Inflammatory macrophage treated with lipopolysaccharide for 4 hours (primary cell): ENCODE results near the gene ABCA2.

Source experiments
- DNase-seq: peaks from one replicate; pipeline ENCODE4 v3.0.0-alpha.2; 2020

The ABCA2 gene

DNA sequence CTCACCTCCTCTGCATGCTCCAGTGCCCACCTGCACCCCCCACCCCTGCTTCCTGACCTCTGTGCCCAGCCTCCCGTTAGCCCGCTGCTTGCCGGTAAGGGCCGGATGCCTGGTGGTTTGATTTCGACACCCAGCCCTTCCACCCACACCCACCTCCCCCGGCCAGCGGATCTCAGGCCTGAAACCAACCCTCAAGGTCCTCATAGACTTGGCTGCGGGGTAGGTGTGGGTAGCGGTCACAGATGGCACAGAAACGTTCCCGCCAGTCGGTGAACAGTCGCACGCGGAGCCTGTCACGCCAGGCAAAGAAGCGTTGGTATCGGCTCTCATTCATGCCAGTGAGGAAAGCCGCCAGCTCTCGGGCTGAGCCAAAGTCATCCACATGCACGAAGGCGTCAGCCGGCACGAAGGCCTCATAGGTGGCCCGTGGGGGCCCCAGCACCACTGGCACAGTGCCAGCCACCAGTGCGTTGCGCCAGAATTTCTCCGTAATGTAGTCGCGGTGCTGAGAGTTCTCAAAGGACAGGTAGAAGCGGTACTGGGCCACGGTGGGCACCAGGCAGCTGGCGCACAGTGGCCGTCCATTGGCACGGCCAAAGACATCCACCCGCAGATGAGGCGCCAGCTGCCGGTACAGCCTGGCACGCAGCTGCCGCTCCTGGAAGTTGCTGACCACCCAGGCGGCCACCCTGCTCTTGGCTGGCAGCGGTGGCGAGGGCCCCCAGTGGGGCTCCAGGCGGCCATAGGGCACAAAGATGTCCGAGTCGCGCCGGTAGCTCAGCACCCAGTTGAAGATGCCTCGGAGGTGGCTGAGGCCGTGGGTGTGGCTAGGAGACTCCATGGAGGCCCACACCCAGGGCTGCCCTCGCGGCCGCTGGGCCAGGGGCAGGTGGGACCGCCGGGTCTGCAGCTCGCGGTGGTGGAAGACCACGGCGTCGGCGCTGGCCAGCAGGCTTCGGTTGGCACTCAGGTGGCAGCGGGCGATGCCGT, 2.8 kb upstream of the ABCA2 start:
- DNase-seq = peak; percentile 47

DNA sequence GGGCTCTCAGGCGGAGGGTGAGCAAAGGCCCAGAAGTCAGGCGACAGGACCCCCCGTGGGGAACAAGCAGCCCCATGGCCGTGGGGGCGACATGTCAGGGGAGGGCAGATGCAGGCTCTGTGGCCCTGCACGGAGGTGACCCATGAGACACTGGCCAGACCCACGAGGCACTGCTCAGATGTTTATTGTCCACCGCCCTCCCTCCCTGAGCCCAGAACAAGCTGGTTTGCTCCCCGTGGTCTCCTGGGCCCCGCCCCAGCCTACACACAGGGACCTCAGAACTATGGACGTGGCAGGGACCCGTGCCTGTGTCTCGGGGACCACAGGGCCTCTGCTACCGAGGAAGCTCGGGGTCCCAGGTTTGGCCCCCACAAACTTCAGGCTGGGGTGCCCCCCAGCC, 2.0 kb upstream of the ABCA2 start:
- no peak for DNase-seq

DNA sequence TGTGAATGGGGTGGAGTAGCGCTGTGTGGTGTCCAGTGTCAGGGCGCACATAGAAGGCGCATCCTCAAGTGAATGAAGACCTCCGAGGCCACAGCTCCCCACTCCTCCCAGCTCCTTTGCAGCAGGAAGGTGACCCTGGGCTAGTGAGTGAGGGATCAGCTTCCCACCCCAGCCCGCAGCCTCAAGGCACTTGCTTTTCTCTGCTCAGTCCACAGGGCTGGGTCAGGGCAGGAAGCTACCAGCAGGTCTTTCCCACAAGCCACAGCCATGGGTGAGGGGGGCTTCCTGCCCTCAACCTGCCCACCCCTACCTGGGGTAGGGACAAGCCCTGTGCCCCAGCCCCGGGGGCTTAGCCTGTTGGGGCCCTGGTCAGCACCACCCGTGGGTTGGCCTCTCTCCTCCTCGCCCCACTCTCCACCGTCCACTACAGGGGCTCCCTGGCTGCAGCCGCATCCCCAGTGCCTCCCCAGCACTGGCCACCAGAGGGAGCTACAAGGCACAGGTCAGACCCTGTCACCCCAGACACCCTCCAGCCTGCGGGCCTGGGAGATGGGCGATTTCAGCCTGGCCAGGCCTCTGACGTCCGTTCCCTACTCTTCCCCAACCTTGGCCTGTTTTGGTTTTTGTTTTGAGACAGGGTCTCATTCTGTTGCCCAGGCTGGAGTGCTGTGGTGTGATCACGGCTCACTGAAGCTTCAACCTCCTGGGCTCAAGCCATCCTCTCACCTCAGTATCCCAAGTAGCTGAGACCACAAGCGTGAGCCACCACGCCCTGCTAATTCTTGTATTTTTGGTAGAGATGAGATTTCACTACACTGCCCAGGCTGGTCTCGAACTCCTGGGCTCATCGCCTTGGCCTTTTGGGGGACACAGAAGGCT, 1.3 kb upstream of the ABCA2 start:
- DNase-seq = peak; percentile 71

DNA sequence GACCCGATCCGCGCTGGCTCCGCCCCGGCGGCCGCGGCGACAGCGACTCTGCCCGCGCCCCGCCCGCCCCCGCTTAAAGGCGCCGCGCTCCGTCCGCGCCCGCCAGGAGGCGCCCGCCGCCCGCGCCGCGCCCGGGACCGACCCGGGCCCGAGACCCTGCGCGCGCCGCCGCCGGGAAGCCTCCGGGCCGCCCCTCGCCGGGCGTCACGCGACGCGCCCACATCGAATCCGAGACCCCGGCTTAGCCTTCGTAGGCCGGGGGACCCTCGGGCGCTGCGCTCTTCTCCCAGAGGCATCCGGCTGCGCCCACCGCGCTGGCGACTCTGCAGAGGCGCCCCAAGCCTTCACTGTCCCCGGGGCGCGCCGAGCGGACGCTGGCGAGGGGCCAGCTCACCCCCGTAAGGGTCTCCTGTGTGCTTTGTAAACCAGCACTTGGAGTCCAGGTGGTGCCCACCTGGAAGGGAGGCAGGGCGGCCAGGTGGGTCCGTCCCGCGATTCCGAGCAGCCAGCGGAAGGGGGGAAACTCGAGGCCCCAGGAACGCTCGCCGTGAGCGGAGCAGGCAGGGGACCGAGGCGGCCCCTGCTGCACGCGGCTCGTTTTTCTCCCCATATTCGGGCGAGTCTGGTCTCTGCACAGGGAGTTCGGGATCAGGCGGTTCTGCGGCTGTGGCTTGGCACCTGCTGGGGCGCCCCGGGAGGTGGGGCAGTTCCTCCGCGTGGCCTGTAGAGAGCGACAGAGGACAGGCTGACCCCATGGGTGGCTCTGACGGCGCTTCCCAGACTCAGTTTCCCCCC, 423 bp upstream of the ABCA2 start:
- DNase-seq = peak; percentile 63

DNA sequence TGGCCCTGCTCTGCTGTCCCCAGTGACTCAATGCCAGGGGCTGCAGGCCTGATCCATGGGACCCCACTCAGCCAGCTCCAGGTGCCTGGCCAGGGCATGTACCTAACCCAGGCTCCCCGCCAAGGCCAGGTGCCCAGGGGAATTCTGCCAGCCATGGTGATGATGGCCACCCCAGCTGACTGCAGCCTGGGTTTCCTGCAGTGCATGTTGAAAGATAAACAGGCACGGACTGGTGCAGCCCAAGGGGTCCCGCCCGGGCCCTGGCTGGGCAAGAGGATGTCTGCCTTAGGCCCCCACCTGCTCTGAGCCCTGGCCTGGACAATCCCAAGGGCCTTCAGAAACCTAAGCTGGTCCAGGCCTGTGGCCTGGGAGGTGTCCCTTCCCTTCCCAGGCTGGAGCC, 1.2 kb downstream of the ABCA2 start:
- DNase-seq = no peak

DNA sequence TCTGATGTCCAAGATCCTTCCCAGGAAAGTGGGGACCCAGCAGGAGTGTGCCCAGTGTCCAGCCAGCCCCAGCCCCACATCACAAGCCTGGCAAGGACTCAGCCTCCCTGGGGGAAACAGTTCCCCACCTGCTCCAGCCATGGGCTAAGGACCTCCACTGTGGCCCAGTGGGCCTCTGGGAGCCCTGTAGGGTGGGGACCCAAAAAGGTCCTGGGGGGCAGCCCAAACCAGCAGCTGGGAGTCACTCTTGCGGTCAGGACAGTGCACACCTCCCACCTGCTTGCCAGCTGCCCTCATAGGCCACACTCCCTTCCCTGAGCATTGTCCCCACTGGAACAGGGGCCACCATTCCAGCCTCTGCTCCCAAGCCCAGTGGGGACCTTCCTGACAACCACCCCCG, 1.7 kb downstream of the ABCA2 start:
- DNase-seq = no peak

DNA sequence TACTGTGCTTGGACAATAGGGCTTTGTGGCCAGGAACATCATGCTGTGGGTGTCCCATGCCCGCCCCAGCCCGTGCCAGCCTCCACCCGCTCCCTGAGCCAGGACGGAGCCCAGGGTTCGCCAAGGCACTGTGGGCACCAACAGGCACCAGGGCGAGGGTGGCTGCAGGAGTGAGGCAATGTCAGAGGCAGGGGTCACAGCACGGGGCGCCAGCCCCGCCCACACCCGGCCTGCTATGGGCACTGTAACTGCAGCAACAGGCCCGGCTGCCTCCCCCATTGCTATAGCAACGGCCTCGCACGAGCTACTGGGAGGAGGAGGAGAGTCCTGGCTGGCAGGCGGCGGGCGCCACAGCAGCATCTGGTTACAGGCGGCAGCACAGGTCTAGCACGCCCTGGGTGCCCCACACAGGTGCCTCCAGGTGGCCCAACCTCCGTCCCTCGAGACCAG, 2.5 kb downstream of the ABCA2 start:
- DNase-seq = no peak

DNA sequence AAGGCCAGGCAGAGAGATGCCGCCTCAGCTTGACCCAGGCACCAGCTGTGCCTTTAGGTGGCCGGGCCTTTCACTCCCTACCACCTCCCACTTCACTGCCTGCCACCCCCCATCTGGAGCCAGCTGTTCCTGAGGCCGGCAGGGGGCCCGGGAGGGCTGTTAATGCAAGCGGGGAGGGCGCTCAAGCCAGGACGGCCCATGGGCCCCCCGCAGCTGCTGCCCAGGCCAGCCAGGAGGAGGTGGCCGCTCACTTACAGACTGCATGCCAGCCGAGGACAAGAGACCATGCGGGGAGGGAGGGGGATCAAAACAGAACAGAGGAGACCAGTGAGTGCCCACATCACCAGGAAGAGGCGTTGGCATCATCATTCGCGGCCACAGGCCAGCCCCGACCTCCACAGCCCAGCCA, 4.5 kb downstream of the ABCA2 start:
- no peak for DNase-seq

DNA sequence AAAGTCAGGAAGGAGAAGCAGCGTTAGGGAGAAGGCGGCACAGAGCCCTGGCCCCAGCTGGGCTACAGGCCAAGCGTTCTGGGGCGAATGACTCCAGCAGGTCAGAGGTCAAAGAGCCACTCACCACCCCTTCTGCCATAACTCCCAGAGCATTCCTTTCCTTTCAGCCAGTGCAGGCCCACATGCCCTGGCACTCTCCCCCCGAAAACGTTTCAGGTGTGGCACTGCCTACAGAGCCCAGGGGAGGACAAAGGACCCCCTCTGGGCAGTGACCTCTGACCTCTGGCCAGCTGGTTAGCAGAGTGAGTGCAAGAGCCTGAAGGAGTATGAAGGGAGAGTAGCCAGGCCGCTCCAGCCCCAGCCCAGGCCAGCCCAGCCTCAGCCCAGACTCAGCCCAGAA, 4.9 kb downstream of the ABCA2 start:
- no peak for DNase-seq

DNA sequence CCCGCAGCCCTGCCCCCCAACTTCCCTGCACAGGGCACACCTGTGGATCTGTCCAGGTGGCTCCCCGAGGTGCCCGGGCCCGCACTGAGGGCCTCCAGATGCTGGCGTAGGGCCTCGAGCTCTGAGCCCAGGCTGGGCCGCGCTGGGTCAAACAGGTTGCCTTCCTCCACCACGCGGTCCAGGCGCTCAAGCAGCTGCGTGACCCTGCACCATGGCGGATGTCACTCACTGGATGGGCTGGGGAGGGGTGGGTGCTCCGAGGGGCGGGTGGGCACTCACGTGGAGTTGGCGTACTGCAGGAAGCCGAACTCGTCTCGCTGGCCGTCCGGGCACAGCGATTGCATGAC, 5.4 kb downstream of the ABCA2 start:
- no peak for DNase-seq

DNA sequence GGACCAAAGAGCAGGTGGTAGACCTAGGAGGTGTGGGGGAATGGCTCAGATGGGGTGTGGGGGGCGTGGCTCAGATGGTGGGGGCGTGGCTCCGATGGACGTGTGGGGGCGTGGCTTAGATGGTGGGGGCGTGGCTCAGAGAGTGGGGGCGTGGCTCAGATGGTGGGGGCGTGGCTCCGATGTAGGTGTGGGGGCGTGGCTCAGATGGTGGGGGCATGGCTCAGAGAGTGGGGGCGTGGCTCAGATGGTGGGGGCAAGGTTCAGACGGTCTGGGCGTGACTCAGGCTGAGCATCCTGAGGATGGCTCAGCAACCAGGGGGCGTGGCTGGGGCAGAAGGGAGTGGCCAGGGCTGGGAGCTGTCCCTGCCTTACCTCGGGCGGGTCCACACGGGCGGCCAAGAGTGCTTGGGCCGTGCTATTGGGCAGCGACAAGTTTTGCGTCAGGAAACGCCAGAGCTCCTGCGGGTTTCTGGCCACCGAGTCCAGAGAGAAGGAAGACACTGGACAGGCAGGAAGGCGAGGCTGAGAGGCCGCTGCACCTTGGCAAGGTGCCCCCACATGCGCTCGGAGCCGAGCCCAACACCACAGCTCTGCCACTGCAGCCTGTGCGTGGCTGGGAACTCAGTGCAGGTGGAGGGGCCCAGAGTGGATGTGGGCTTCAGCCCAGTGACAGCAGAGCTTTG, 5.9 kb downstream of the ABCA2 start:
- peak; percentile 88 for DNase-seq

DNA sequence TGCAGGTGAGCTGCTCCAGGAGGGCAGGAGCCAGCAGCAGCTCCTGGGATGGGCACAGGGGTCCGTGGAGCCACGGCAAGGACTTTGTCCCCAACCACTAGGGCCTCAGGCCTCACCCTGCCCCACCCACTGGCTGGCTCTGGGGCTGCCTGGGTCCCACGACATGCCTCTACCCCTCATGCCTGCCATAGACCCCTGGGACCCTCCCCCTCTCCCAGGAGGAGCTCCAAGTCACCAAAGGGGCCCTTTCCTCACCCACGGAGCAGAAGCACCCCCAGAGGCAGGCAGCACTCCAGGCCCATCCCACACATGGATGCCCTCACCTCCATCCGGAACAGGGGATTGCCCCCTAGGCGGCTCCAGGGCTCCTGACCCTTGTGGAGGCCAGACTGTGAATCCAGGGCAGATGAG, 6.5 kb downstream of the ABCA2 start:
- DNase-seq = no peak

DNA sequence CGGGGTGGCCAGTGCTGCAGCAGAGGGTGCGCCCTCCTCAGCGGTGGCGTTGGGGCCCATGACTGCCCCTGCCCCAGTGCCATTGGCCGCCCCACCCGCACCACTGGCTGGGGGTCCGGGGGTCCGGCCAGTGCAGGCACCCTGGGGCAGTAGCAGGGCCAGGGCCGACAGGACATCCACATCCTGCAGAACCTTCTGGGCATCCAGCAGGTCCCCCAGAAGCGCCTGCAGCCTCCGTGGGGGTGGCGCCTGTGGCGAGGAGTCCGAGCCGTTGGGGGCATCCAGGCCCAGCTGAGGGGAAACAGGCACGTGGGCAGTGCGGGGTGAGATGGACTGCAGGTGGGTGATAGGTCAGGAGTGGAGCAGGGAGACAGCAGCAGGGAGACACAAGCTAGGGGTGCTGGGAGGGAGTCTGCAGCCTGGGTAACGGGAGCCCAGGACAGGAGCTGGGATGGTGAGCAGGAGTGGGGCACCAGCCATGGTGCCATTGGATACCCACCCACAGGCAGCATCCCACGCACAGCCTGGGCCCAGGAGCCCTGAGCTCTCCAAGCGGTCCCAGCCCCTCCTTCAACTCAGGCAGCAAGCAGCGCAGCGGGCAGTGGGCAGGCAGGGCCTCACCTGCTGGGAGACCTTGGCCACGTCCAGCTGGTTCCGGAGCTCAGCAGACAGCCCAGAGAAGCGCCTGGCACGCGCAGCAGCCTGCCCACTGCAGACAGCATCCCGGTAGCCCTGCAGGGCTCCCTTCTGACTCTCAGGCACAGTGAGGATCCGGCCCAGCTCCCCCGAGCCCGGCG, 7.1 kb downstream of the ABCA2 start:
- DNase-seq = no peak

DNA sequence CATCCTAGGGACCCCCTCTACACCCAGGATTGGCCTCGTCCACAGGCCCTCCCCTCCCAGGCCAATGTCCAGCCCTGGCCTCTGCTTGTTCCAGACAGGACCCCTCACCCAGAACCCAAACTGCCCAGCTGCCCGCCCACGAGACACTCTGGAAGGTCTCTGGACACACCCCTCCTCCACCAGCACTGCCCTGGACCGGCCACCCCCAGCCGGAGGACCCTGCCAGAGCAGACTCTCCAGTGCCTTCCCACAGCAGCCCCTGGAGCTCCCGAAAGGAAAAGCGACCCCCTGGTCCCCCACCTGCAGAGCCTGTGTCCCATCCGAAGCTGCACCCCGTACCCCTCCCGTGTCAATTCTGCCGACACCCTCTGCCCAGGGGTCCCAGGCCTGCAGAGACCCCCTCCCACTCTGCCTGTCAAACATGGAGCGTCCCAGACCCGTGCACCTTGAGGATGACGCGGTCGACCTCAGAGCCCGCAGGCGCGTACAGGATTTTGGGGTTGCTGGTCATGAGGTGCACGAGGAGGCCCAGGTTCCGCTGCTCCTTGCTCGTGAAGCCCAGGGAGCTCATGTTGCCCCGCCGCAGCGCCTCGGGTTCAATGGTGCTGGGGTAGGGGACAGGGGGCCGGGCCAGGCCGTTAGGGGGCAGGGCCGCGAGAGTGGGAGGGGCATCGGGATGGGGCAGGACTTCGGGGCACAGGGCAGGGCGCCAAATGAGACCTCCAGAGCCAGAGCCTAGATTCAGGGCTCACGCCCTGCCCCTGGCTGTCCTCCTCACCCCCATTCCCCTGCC, 8.0 kb downstream of the ABCA2 start:
- no peak for DNase-seq

DNA sequence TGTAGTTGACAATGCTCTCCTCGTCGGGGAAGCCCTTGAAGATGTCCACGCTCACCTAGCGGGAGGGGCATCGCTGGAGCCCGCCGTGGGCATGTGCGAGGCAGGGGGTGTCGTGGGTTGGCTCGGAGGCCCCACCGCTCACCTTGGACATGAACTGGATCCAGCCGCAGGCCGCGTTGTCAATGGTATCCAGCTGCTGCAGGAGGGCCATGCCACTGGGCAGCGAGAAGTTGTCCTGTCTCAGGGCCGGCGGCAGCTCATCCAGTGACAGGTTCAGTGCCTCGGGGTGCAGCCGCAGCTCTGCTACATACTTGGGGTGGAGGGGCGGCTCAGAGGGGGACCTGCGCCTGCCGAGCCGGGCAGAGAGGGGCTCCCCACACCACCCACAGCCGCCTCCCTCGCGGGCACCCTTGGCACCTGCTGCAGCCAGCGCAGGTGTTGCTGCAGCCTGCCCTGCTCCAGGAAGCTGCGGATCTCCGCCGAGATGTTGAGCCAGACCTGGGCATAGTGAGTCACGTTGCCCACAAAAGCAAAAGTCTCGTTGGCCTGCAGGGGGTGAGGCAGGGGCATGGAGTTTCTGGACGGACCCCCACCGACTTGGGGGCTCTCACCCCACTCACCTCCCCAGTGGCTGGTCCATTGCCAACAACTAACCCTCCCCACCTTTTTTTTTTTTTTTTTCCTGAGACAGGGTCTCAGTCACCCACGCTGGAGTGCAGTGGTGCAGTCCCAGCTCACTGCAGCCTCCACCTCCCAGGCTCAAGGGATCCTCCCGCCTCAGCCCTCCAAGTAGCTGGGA, 9.1 kb downstream of the ABCA2 start:
- no peak for DNase-seq

DNA sequence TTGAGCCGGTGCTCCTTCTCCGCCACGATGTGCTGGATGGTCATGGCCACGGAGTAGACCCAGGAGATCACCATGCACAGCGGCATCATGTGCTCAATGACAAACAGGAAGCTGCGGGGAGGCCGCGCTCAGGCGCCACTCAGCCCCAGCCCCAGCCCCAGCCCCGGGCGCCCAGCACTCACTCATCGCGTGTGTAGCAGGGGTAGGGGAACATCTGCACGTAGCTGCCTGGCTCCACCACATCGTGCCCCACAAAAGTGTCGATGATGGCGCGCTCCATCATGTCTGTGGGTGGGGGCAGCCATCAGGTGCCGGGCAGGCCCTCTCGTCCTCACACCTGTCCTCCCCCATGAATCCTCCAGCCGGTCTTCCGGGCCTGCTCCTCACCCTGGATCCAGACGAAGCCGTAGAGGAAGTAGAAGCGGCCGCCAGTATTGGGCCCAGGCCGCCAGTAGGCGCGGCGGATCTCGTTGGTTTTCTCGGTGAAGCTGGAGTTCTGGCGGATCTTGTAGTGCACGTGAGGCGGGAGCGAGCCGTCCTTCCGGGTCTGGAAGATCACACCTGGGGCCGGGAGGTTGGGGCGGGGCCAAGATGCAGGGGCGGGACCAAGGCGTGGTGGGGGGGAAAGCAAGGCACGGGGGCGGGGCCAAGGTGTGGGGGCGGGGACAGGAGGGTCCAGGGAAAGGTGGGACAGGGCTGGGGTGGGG, 10.1 kb downstream of the ABCA2 start:
- no peak for DNase-seq

DNA sequence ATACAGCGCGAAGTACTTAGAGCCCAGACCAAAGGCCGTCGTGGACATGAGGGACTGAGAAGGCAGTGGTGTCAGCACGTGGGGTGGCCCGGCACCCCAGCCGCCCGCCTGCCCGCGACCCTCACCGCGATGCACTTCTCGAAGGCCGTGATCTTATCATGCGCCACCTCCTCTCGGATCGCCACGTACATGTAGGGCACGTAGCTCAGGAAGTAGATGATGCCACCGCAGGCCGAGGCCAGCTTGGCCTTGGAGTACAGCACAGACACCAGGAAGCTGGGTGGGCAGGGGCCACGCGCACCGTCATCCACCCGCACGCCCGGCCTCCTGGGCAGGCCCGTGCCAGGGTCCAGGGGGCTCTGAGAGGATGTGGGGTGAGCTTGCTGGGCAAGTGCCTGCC, 11.0 kb downstream of the ABCA2 start:
- DNase-seq = no peak

DNA sequence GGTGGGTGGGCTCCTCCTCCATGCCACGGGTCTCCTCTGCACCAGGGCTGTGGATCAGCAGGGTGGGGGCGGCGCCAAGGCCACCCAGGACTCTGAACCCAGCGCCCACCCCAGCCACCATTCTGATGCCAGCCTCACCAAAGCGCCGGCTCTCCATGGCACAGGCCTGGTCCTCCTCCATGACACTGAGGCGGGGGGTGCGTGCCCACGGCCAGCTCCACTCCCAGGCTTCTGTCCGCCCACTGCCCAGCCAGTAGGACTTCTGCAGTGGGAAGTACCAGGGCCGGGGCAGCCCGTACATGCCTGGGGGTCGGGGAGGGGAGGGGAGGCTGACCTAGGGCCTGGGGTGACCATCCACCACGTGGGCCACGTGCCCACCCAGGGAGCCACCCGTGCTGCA, 11.6 kb downstream of the ABCA2 start:
- DNase-seq = no peak

DNA sequence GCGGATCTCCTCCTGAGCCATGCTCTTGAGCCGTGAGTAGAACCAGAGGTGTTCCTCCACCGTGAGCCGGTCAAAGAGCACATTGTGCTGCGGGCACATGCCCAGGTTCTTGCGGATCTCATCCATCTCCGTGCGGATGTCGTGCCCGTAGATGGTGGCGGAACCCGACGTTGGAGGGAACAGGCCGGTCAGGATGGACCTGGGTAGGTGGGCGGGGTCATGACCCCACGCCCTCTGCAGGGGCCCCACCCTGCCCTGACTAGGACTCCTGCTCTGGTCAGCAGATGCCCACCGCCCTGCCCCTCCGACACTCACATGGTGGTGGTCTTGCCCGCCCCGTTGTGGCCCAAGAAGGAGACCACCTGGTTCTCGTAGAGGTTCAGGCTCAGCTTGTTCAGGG, 12.1 kb downstream of the ABCA2 start:
- DNase-seq = no peak
